ENCODE measurements around the gene EHD2.
A peak's percentile ranks its signal among the peaks of the same experiment; 100 is the strongest.

The EHD2 gene, protein sequence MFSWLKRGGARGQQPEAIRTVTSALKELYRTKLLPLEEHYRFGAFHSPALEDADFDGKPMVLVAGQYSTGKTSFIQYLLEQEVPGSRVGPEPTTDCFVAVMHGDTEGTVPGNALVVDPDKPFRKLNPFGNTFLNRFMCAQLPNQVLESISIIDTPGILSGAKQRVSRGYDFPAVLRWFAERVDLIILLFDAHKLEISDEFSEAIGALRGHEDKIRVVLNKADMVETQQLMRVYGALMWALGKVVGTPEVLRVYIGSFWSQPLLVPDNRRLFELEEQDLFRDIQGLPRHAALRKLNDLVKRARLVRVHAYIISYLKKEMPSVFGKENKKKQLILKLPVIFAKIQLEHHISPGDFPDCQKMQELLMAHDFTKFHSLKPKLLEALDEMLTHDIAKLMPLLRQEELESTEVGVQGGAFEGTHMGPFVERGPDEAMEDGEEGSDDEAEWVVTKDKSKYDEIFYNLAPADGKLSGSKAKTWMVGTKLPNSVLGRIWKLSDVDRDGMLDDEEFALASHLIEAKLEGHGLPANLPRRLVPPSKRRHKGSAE

GRCh38 chr19:47713046-47714021 is at the start of gene EHD2:
Gene EHD2 (plus strand): TSS chr19:47713422. CDS start chr19:47716613, 3,191 bp downstream.
- TF ChIP-seq RAD21 (IDR thresholded peaks at IDR 0.05; ENCODE audit: low read depth) (peak; percentile 86), TCF12 (IDR thresholded peaks at IDR 0.05; ENCODE audit: low read depth) (0 out of 2 replicates have a peak, but pooled peaks have one; percentile 16), FOXM1 (IDR thresholded peaks at IDR 0.05; ENCODE audit: borderline replicate concordance, low read depth) (no peak), ZBTB7A (IDR thresholded peaks at IDR 0.05; ENCODE audit: low read depth) (peak; percentile 68), TAF1 (IDR thresholded peaks at IDR 0.05; ENCODE audit: low read depth) (0 out of 2 replicates have a peak, but pooled peaks have one; percentile 47), TEAD4 (IDR thresholded peaks at IDR 0.05) (no peak)
- TF ChIP-seq, protein P1, sequence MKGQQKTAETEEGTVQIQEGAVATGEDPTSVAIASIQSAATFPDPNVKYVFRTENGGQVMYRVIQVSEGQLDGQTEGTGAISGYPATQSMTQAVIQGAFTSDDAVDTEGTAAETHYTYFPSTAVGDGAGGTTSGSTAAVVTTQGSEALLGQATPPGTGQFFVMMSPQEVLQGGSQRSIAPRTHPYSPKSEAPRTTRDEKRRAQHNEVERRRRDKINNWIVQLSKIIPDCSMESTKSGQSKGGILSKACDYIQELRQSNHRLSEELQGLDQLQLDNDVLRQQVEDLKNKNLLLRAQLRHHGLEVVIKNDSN (IDR thresholded peaks at IDR 0.05): no peak

- TF ChIP-seq RAD21 (IDR thresholded peaks at IDR 0.05; ENCODE audit: low read depth): no peak
- TF ChIP-seq CEBPB (IDR thresholded peaks at IDR 0.05): no peak
- no peak for TF ChIP-seq EP300 (IDR thresholded peaks at IDR 0.05; ENCODE audit: borderline replicate concordance)
- no peak for TF ChIP-seq REST (IDR thresholded peaks at IDR 0.05; ENCODE audit: low read depth)
- TF ChIP-seq, protein P1 (IDR thresholded peaks at IDR 0.05): no peak
- TF ChIP-seq EGR1 (IDR thresholded peaks at IDR 0.05): no peak
- TF ChIP-seq NFIC (IDR thresholded peaks at IDR 0.05): no peak
- TF ChIP-seq YY1 (IDR thresholded peaks at IDR 0.05; ENCODE audit: low read depth): no peak
- TF ChIP-seq CREB1 (IDR thresholded peaks at IDR 0.05; ENCODE audit: low read depth): no peak
- no peak for TF ChIP-seq FOXM1 (IDR thresholded peaks at IDR 0.05; ENCODE audit: borderline replicate concordance, low read depth)
- TF ChIP-seq, protein P2, sequence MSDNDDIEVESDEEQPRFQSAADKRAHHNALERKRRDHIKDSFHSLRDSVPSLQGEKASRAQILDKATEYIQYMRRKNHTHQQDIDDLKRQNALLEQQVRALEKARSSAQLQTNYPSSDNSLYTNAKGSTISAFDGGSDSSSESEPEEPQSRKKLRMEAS (IDR thresholded peaks at IDR 0.05): no peak
- no peak for TF ChIP-seq TEAD4 (IDR thresholded peaks at IDR 0.05)
- no peak for TF ChIP-seq TCF12 (IDR thresholded peaks at IDR 0.05; ENCODE audit: low read depth)
Measured at GRCh38 chr19:47663435-47663910, 49.7 kb upstream of the EHD2 start.

- TF ChIP-seq, protein P2 (IDR thresholded peaks at IDR 0.05): no peak
- no peak for TF ChIP-seq TEAD4 (IDR thresholded peaks at IDR 0.05)
- TF ChIP-seq EP300 (IDR thresholded peaks at IDR 0.05; ENCODE audit: borderline replicate concordance): no peak
- no peak for TF ChIP-seq FOXM1 (IDR thresholded peaks at IDR 0.05; ENCODE audit: borderline replicate concordance, low read depth)
- TF ChIP-seq, protein P1 (IDR thresholded peaks at IDR 0.05): no peak
Measured at GRCh38 chr19:47663911-47664771, 49.1 kb upstream of the EHD2 start.

DNA sequence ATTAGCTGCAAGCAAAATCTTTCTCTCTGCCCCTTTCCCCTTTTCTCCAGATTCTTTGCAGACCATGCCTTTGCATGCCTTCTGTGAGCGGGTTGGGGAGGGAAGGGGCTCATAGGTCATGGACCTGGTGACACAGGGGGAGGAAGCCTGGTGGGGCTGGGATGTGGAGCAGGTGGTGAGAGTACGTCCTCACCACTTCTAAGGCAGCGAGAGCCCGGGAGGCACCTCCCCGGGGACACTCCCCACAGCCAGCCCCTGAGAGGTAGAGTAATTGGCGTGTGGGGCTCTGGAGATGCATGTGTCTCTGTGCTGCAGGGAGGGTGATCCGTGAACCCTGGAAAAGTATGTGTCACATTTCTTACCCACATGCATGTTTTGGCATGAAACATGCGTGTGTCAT is 42.5 kb upstream of the EHD2 start:
- TF ChIP-seq TAF1 (IDR thresholded peaks at IDR 0.05; ENCODE audit: low read depth) (no peak), RAD21 (IDR thresholded peaks at IDR 0.05; ENCODE audit: low read depth) (no peak), TCF12 (IDR thresholded peaks at IDR 0.05; ENCODE audit: low read depth) (no peak), FOXM1 (IDR thresholded peaks at IDR 0.05; ENCODE audit: borderline replicate concordance, low read depth) (no peak), EGR1 (IDR thresholded peaks at IDR 0.05) (no peak), CREB1 (IDR thresholded peaks at IDR 0.05; ENCODE audit: low read depth) (no peak), NFIC (IDR thresholded peaks at IDR 0.05) (no peak), EP300 (IDR thresholded peaks at IDR 0.05; ENCODE audit: borderline replicate concordance) (no peak), REST (IDR thresholded peaks at IDR 0.05; ENCODE audit: low read depth) (no peak), CEBPB (IDR thresholded peaks at IDR 0.05) (no peak), ZBTB7A (IDR thresholded peaks at IDR 0.05; ENCODE audit: low read depth) (no peak)
- TF ChIP-seq, protein P1 (IDR thresholded peaks at IDR 0.05): no peak
- TF ChIP-seq, protein P2 (IDR thresholded peaks at IDR 0.05): no peak

All from Ishikawa (cell line).